Measurements from ENCODE around the gene AFF3. TPM values are rescaled to one million over a fixed set of nuclear protein-coding genes. Genes with fewer than 3 reads are reported as not detected.

AFF3 gene
- total and polyA plus RNA-seq, 2 experiments from 2014 or later: 12.0 to 12.8 TPM

DNA sequence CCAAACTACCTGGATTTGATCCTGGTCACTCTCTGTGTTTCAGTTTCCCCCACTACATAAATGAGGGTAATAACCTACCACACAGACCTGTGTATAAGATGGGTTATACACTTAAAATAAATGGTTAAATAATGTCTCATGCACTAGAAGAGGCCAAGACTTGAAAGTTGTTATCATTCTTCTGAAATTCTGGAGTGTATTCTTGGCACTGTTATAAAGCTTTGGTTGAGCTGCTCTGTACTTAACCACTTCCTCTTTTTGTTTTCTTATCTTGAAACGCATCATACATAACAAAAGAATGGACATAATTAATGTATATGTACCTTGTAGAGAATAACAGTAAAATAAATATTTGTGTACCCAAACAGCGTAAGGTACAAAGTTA, 281.0 kb downstream of the AFF3 start:
- Histone ChIP-seq H3K36me3 (no peaks in the 10 kb centered on the region), H3K4me3 (no peak overlapping the region), H3K27me3 (no peaks in the 10 kb centered on the region), H3K27ac (no peak overlapping the region), H3K9me3 (ENCODE audit: low read depth) (no peaks in the 10 kb centered on the region), H3K4me1 (ENCODE audit: low read depth) (no peaks in the 10 kb centered on the region)
- peak in 1 of 2 donors; percentile 19 for DNase-seq (ENCODE audit: low read depth in 1 of 2, low spot score in 1 of 2)
- TF ChIP-seq, protein P1, sequence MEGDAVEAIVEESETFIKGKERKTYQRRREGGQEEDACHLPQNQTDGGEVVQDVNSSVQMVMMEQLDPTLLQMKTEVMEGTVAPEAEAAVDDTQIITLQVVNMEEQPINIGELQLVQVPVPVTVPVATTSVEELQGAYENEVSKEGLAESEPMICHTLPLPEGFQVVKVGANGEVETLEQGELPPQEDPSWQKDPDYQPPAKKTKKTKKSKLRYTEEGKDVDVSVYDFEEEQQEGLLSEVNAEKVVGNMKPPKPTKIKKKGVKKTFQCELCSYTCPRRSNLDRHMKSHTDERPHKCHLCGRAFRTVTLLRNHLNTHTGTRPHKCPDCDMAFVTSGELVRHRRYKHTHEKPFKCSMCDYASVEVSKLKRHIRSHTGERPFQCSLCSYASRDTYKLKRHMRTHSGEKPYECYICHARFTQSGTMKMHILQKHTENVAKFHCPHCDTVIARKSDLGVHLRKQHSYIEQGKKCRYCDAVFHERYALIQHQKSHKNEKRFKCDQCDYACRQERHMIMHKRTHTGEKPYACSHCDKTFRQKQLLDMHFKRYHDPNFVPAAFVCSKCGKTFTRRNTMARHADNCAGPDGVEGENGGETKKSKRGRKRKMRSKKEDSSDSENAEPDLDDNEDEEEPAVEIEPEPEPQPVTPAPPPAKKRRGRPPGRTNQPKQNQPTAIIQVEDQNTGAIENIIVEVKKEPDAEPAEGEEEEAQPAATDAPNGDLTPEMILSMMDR (IDR thresholded peaks at IDR 0.05; ENCODE audit: low read depth, low read length): no peak

DNA sequence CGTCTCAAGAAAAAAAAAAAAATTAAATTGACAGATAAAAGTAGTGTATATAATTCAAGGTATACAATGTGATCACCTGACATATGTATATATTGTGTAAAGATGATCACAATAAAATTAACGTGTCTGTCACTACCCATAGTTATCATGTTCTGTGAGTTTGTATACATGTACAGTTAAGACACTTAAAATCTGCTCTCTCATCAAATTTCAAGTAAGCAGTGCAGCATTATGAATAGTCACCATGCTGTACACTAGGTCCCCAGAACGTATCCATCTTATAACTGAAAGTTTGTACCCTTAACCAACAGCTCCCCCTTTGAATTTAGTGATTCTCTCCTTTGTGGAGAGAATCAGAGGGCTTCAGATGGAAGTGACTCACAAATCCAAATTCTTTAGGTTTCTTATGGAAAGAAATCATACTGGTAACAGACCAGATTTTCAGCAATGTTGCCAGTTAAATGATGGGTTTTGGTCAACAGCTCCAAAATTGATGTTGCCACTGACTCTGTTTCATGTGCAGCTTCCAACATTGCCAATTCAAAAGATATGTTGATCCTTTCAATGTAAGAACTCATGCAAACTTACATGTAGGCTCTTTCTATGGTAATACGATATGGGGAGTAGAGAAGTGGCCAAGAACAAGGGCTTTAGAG, 281.5 kb downstream of the AFF3 start:
- Histone ChIP-seq H3K27me3 (no peaks in the 10 kb centered on the region), H3K36me3 (no peaks in the 10 kb centered on the region), H3K9me3 (ENCODE audit: low read depth) (no peaks in the 10 kb centered on the region), H3K27ac (no peak overlapping the region), H3K4me3 (no peak overlapping the region), H3K4me1 (ENCODE audit: low read depth) (no peaks in the 10 kb centered on the region)
- DNase-seq (ENCODE audit: low read depth in 1 of 2, low spot score in 1 of 2): no peak
- TF ChIP-seq, protein P1 (IDR thresholded peaks at IDR 0.05; ENCODE audit: low read depth, low read length): no peak

DNA sequence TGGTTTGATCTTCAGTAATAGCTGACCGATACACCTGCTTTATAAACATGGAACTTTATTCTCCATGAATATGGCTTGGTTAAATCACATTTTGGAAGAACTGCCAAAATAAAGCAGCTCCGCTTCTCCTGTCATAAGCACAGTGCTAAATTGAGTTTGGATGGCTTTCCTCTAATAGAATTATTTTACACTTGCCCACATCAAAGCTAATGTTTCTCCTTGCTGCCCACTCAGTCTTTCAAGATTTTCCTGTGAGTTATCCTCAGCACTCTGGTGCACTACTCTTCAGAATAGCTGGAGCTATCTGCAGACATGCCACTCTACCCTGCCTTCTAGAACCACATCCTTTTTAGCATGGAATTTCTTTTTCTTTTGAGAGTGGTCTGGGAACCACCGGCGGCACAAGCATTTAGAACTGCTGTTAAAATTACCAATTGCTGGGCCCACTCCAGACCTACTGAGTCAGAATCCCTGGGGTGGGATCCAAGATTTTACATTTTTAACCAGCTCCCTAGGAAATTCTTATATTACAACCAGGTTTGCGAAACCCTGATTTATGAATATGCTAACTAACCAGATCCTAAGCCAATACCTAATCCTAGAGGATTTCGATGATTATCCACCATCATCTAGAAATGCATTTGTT, 283.3 kb downstream of the AFF3 start:
- DNase-seq (ENCODE audit: low read depth in 1 of 2, low spot score in 1 of 2): no peak
- TF ChIP-seq, protein P1 (IDR thresholded peaks at IDR 0.05; ENCODE audit: low read depth, low read length): no peak
- no peaks in the 10 kb centered on the region for H3K36me3 ChIP-seq
- no peaks in the 10 kb centered on the region for H3K9me3 ChIP-seq (ENCODE audit: low read depth)
- no peak overlapping the region for H3K4me3 ChIP-seq
- no peak overlapping the region for H3K27ac ChIP-seq
- no peaks in the 10 kb centered on the region for H3K27me3 ChIP-seq
- H3K4me1 ChIP-seq (ENCODE audit: low read depth): peaks cover 4% of the 10 kb centered on the region

DNA sequence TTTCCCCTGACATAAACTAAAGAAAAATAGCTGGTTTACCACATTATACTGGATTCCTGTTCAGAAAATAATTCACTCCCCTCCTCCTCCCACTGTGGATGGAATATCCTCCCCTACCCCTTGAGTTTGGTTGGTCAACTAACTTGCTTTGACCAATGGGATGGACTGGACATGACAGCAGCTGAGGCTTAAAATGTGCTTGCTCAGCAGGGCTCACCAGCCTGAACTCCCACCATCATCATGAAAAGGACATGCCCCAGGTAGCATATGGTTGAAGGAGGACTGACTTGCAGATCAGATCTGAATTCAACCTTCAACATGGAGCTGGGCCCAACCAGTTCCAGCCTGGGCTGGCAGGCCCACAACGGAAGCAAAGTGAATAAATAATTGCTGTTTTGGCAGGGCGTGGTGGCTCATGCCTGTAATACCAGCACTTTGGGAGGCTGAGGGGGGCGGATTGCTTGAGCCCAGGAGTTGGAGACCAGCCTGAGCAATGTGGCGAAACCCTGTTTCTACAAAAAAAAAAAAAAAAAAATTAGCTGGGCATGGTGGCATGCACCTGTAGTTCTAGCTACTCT, 284.4 kb downstream of the AFF3 start:
- Histone ChIP-seq H3K36me3 (no peaks in the 10 kb centered on the region), H3K4me3 (no peak overlapping the region), H3K4me1 (ENCODE audit: low read depth) (peaks cover 6% of the 10 kb centered on the region), H3K9me3 (ENCODE audit: low read depth) (no peaks in the 10 kb centered on the region), H3K27ac (no peak overlapping the region), H3K27me3 (no peaks in the 10 kb centered on the region)
- TF ChIP-seq, protein P1 (IDR thresholded peaks at IDR 0.05; ENCODE audit: low read depth, low read length): no peak
- DNase-seq (ENCODE audit: low read depth in 1 of 2, low spot score in 1 of 2): no peak

DNA sequence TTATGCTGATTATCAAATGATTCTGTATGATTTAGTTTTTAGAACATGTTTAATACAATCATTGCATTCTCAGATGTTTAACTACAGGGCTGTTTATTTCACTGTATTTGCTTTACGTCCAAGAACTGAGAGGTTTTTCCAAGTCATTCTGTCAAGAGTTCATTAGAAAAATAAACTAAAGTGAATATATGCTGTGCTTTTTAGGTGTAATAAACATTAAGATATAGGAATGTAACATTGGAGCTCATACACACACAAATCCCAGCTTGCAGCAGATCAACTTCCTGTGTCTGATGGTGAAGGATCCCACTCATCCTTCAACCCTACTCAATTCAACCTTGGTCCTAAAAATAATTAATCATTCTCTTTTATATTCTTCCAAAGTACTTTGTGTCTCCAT, 285.0 kb downstream of the AFF3 start:
- H3K27me3 ChIP-seq: no peaks in the 10 kb centered on the region
- no peaks in the 10 kb centered on the region for H3K36me3 ChIP-seq
- no peak overlapping the region for H3K27ac ChIP-seq
- TF ChIP-seq, protein P1 (IDR thresholded peaks at IDR 0.05; ENCODE audit: low read depth, low read length): no peak
- no peak for DNase-seq (ENCODE audit: low read depth in 1 of 2, low spot score in 1 of 2)
- no peaks in the 10 kb centered on the region for H3K9me3 ChIP-seq (ENCODE audit: low read depth)
- peaks cover 6% of the 10 kb centered on the region for H3K4me1 ChIP-seq (ENCODE audit: low read depth)
- no peak overlapping the region for H3K4me3 ChIP-seq

Data from cardiac muscle cell (in vitro differentiated cells and primary cell).